Measurements from ENCODE around the gene LNPEP.
A peak's percentile ranks its signal among the peaks of the same experiment; 100 is the strongest.
"Not testable (repeated sequence)": the region's sequence is repeated elsewhere in the genome, so short reads cannot be mapped to it uniquely, and the experiment has no call there.

Gene LNPEP

GRCh38 chr5:96930058-96930457 is 5.8 kb upstream of the LNPEP start:
- no peak for DNase-seq (ENCODE audit: low read depth in 2 of 2)

- no peak for DNase-seq (ENCODE audit: low read depth in 2 of 2)
These were observed 5.3 kb upstream of the LNPEP start for GRCh38 chr5:96930589-96930988.

- DNase-seq (ENCODE audit: low read depth in 2 of 2), result not testable (repeated sequence)
These were observed 4.8 kb upstream of the LNPEP start for GRCh38 chr5:96931037-96931436.

GRCh38 chr5:96931605-96932004 is 4.3 kb upstream of the LNPEP start:
- no peak for DNase-seq (ENCODE audit: low read depth in 2 of 2)

- no peak for DNase-seq (ENCODE audit: low read depth in 2 of 2)
These were observed 3.9 kb upstream of the LNPEP start for GRCh38 chr5:96932026-96932425.

GRCh38 chr5:96933764-96934707 is 1.8 kb upstream of the LNPEP start:
- no peak for DNase-seq (ENCODE audit: low read depth in 2 of 2)

- peak; percentile 80 to 87 for DNase-seq (ENCODE audit: low read depth in 2 of 2)
These were observed 947 bp upstream of the LNPEP start for GRCh38 chr5:96934708-96935558.

- no peak for DNase-seq (ENCODE audit: low read depth in 2 of 2)
These were observed 796 bp downstream of the LNPEP start for GRCh38 chr5:96936431-96937320.

- no peak for DNase-seq (ENCODE audit: low read depth in 2 of 2)
These were observed 4.7 kb downstream of the LNPEP start for GRCh38 chr5:96940586-96940985.

GRCh38 chr5:96941140-96941539 is 5.3 kb downstream of the LNPEP start:
- no peak for DNase-seq (ENCODE audit: low read depth in 2 of 2)

GRCh38 chr5:96942078-96942477 is 6.2 kb downstream of the LNPEP start:
- DNase-seq (ENCODE audit: low read depth in 2 of 2), result no peak

- DNase-seq (ENCODE audit: low read depth in 2 of 2), result no peak
These were observed 7.0 kb downstream of the LNPEP start for GRCh38 chr5:96942911-96943310.

- DNase-seq (ENCODE audit: low read depth in 2 of 2), result no peak
These were observed 7.9 kb downstream of the LNPEP start for GRCh38 chr5:96943799-96944198.

GRCh38 chr5:96945144-96945897 is 9.4 kb downstream of the LNPEP start:
- DNase-seq (ENCODE audit: low read depth in 2 of 2), result no peak

GRCh38 chr5:96946381-96946780 is 10.5 kb downstream of the LNPEP start:
- no peak for DNase-seq (ENCODE audit: low read depth in 2 of 2)

- no peak for DNase-seq (ENCODE audit: low read depth in 2 of 2)
These were observed 16.4 kb downstream of the LNPEP start for GRCh38 chr5:96952118-96952750.

- DNase-seq (ENCODE audit: low read depth in 2 of 2), result no peak
These were observed 17.3 kb downstream of the LNPEP start for GRCh38 chr5:96952974-96953730.

GRCh38 chr5:96957254-96958049 is 21.6 kb downstream of the LNPEP start:
- DNase-seq (ENCODE audit: low read depth in 2 of 2), result no peak

- no peak for DNase-seq (ENCODE audit: low read depth in 2 of 2)
These were observed 23.1 kb downstream of the LNPEP start for GRCh38 chr5:96958977-96959376.
